Ectodermal cell (in vitro differentiated cells): ENCODE data around the gene ZBTB33.

Experiments used
- H3K27ac ChIP-seq: 2 replicates; pipeline ENCODE4 v1.7.0; 2013; ENCODE audit warnings: mild to moderate bottlenecking, low read depth, low read length; ENCODE audit not compliant: insufficient read depth, poor library complexity, severe bottlenecking
- H3K27me3 ChIP-seq: 2 replicates; pipeline ENCODE4 v1.7.0; 2013; ENCODE audit warnings: mild to moderate bottlenecking, low read length; ENCODE audit not compliant: insufficient read depth, control insufficient read depth, poor library complexity, severe bottlenecking
- H3K36me3 ChIP-seq: one replicate; pipeline ENCODE4 v1.7.0; 2013; ENCODE audit warnings: low read length; ENCODE audit not compliant: control insufficient read depth, insufficient read depth
- H3K4me1 ChIP-seq: one replicate; pipeline ENCODE4 v1.7.0; 2013; ENCODE audit warnings: low read length; ENCODE audit not compliant: control insufficient read depth, insufficient read depth
- H3K4me3 ChIP-seq: 2 replicates; pipeline ENCODE4 v1.7.0; 2013; ENCODE audit warnings: low read depth, low read length, control low read depth; ENCODE audit not compliant: insufficient read depth
- H3K9me3 ChIP-seq: 2 replicates; pipeline ENCODE4 v1.7.0; 2013; ENCODE audit warnings: mild to moderate bottlenecking, low read length, moderate library complexity; ENCODE audit not compliant: control insufficient read depth
- WGBS, 2 experiments: methylation state at CpG; one replicate each; pipeline ENCODE4 v1.1.7; 2013; ENCODE audit warnings: missing lambda C conversion rate in 2 of 2; 5-methylcytosine and 5-hydroxymethylcytosine counted together

The ZBTB33 gene

DNA sequence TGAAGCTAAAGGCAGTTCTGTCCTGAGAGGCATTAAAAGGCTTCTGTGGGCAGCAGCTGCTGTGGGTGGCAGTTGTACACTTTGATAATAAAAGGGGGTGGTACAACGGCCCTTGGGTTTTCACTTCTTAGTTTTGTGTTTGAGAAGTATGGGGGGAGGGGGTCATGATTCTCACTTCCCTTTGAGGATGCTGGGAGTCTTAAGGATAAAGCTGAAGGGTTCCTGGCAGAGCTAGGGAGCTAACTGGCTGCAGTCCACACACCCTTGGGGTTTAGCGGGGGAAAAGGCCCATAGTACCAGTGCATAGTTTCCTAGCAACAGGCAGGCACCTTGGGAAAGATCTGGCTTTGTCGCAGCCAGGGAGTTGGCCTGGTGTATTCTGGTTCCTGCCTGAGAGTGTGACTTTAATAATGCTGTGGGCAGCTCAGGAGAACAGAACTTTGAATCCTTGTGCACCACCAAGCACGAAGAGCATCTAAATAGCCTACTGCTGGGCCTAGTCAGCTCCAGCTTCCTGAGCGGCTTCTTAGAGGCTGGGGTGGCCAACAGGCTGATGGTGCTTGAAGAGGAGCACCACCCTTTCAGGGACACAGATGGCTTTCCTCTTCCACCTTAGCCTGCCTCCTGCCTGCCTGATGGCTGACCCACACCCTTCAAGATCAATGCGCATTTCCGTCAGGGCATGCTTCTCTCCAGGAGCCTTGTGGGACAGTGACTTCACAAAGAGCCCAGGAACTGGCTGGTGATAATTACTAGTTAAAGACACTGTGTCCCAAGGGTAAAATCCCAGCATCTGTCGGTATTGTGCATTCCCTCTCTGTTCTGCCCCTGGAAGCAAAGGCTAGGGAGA is 12.5 kb downstream of the ZBTB33 start:
- 72% methylated on average over 8 of the region's 8 CpGs for WGBS, 2 experiments
- H3K4me3 ChIP-seq = no peak overlapping the region
- H3K27ac ChIP-seq = no peak overlapping the region
- no peaks in the 10 kb centered on the region for H3K9me3 ChIP-seq
- no peaks in the 10 kb centered on the region for H3K4me1 ChIP-seq
- no peaks in the 10 kb centered on the region for H3K36me3 ChIP-seq
- H3K27me3 ChIP-seq = no peaks in the 10 kb centered on the region

DNA sequence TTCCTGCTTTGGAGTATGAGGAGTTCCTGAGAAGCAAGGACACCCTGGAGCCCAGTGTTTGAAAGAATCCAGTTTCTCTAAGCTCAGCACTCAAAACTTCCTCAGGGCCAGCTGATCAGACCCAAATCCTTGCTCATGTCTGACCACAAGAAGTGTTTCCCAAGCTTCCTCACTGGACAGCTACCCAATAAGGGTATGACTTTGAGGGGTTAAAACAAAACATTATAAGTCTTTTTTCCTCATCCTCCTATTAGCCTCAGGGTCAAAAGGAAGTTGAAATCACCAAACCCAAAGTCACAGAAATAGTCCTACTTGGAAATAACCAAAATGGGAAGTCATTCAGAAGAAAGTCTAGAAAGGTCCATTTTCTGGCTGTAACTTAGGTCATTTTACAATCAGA is 13.7 kb downstream of the ZBTB33 start:
- no peak overlapping the region for H3K4me3 ChIP-seq
- H3K27me3 ChIP-seq = no peaks in the 10 kb centered on the region
- no peaks in the 10 kb centered on the region for H3K36me3 ChIP-seq

GRCh38 chrX:120269373-120270035 is 18.9 kb downstream of the ZBTB33 start:
- no peak overlapping the region for H3K27ac ChIP-seq

More for the DNA sequence above, 13.7 kb downstream of the ZBTB33 start:
- no peaks in the 10 kb centered on the region for H3K9me3 ChIP-seq
- H3K4me1 ChIP-seq = no peaks in the 10 kb centered on the region
- no peak overlapping the region for H3K27ac ChIP-seq

GRCh38 chrX:120270567-120270966 is 20.0 kb downstream of the ZBTB33 start:
- WGBS, 2 experiments = 79 to 81% methylated on average over 4 of the region's 4 CpGs
- H3K4me3 ChIP-seq = no peak overlapping the region
- no peaks in the 10 kb centered on the region for H3K4me1 ChIP-seq

More at GRCh38 chrX:120269373-120270035, 18.9 kb downstream of the ZBTB33 start:
- Histone ChIP-seq H3K4me1 (no peaks in the 10 kb centered on the region), H3K27me3 (no peaks in the 10 kb centered on the region), H3K36me3 (no peaks in the 10 kb centered on the region), H3K4me3 (no peak overlapping the region), H3K9me3 (no peaks in the 10 kb centered on the region)
- 20% methylated on average over 1 of the region's 1 CpG; no CpG with 5 or more reads in 1 of the 2 experiments for WGBS, 2 experiments

DNA sequence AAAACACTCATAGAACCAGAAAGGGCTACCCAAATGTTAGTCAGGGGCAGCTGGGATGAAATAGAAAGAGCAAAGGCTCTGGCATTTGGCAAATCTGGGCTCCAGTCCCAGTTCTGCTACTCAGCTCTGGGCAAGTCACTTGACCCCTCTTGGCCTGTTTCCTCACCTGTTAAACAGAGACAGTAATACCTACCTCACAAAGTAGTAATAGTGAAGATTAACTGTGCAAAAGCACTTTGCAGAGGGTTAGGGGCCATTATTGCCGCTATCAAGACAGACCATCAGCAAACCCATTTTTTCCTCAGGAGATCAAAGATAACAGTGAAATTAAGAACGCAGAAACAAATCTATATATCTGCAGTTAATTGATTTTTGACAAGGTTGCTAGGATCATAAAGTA is 20.6 kb downstream of the ZBTB33 start:
- no peaks in the 10 kb centered on the region for H3K36me3 ChIP-seq
- H3K27ac ChIP-seq = no peak overlapping the region
- no peaks in the 10 kb centered on the region for H3K27me3 ChIP-seq
- H3K4me1 ChIP-seq = no peaks in the 10 kb centered on the region
- no peaks in the 10 kb centered on the region for H3K9me3 ChIP-seq
- 100% methylated on average over 2 of the region's 2 CpGs; no CpG with 5 or more reads in 1 of the 2 experiments for WGBS, 2 experiments
- H3K4me3 ChIP-seq = no peak overlapping the region

More at GRCh38 chrX:120270567-120270966, 20.0 kb downstream of the ZBTB33 start:
- Histone ChIP-seq H3K27ac (no peak overlapping the region), H3K27me3 (no peaks in the 10 kb centered on the region), H3K9me3 (no peaks in the 10 kb centered on the region), H3K36me3 (no peaks in the 10 kb centered on the region)

- Histone ChIP-seq H3K27me3 (no peaks in the 10 kb centered on the region), H3K27ac (no peak overlapping the region), H3K4me3 (no peak overlapping the region), H3K36me3 (no peaks in the 10 kb centered on the region), H3K4me1 (no peaks in the 10 kb centered on the region), H3K9me3 (no peaks in the 10 kb centered on the region)
- 94 to 100% methylated on average over 1 to 2 of the region's 2 CpGs for WGBS, 2 experiments
These were observed 23.5 kb downstream of the ZBTB33 start for GRCh38 chrX:120274145-120274544.

DNA sequence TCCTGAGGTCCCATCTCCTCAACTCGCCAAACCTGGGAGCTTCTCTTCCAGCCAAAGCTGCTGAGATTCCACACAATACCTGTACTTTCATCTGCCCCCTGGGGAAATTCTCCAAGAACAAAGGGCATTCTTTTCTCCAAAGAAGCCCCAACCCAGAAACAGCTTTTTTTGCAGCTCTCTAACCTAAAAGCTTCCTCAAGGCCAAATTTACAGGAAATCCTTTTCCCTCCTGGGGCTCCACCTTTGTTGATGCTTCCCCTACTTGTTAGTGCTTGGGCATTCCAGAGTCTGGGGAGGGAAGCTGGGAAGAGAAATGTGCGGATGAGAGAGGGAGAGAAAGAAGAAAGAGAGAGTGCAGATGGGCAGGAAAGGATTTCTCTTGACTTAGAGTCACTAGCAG is 24.3 kb downstream of the ZBTB33 start:
- H3K4me3 ChIP-seq = no peak overlapping the region
- no peaks in the 10 kb centered on the region for H3K4me1 ChIP-seq
- H3K36me3 ChIP-seq = no peaks in the 10 kb centered on the region
- no peak overlapping the region for H3K27ac ChIP-seq
- H3K9me3 ChIP-seq = no peaks in the 10 kb centered on the region
- no peaks in the 10 kb centered on the region for H3K27me3 ChIP-seq
- 11 to 24% methylated on average over 2 of the region's 2 CpGs for WGBS, 2 experiments

DNA sequence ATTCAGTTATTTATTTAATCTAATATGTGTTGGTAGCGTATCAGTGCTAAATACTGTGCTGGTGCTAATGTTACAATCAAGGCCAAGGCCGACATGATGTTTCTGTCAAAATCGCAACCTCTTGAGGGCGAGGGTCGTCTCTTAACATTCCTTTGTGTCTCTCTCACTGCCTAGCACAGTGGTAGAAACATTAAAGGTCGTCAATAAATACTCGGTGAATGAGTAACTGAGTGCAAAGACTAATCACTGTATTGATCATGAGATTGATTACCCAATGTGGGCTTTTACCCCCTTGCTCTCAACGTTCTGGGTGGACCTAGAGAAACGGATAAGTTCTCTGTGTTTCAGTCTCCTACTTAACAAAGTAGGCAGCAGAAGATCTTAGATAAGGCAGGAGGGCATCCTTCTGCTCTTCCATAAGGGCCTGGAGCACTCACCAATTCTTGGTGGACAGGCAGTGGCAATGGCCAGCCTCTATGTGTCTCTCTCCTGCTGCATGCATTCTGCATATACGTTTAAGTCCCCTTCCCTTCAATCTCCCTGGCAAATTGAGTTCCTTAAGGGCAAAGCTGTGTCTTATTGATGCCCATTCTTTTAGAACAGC is 30.5 kb downstream of the ZBTB33 start:
- H3K4me3 ChIP-seq = no peak overlapping the region
- H3K27ac ChIP-seq = no peak overlapping the region
- WGBS, 2 experiments = 89 to 90% methylated on average over 10 of the region's 10 CpGs
- no peaks in the 10 kb centered on the region for H3K27me3 ChIP-seq
- no peaks in the 10 kb centered on the region for H3K9me3 ChIP-seq
- no peaks in the 10 kb centered on the region for H3K36me3 ChIP-seq
- no peaks in the 10 kb centered on the region for H3K4me1 ChIP-seq

DNA sequence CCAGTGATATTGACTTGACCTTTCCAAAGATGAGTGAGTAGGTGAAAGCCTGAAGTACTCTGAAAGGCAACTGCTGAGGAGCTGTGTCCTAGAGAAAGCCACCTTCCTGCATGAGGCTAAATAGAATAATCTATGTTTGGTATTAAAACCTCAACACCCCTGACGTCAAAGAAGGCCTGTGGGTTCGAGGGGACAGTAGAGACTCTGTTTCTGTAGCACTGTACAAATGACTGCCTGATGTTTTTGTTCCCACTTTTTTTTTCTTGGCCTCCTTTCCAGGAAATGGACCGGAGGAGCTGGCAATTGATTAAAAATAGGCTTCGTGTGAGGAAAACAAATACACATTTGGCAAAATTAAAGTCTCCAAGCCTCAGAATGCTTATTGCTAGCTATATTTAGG is 31.1 kb downstream of the ZBTB33 start:
- no peaks in the 10 kb centered on the region for H3K27me3 ChIP-seq
- H3K4me1 ChIP-seq = no peaks in the 10 kb centered on the region
- H3K9me3 ChIP-seq = no peaks in the 10 kb centered on the region
- no peak overlapping the region for H3K27ac ChIP-seq
- 91 to 96% methylated on average over 3 to 4 of the region's 4 CpGs for WGBS, 2 experiments
- H3K36me3 ChIP-seq = no peaks in the 10 kb centered on the region
- no peak overlapping the region for H3K4me3 ChIP-seq

GRCh38 chrX:120282697-120283096 is 32.1 kb downstream of the ZBTB33 start:
- Histone ChIP-seq H3K4me1 (no peaks in the 10 kb centered on the region), H3K4me3 (no peak overlapping the region), H3K36me3 (no peaks in the 10 kb centered on the region), H3K27ac (no peak overlapping the region), H3K9me3 (no peaks in the 10 kb centered on the region), H3K27me3 (no peaks in the 10 kb centered on the region)
- 85 to 87% methylated on average over 1 of the region's 1 CpG for WGBS, 2 experiments
